Colonic mucosa (tissue), 4 donors: ENCODE results near the gene FMO1. TPM values are rescaled to one million over a fixed set of nuclear protein-coding genes. Genes with fewer than 3 reads are reported as not detected.

ENCODE experiments used
- DNase-seq: peaks from one replicate; pipeline ENCODE4 v3.0.0-alpha.2; 2020
- H3K27ac ChIP-seq: fragments of 200-600 bp; one replicate; pipeline ENCODE4 v1.8.0; 2021
- H3K27me3 ChIP-seq: fragments of 200-600 bp; one replicate; pipeline ENCODE4 v1.8.0; 2021
- H3K36me3 ChIP-seq: fragments of 200-600 bp; one replicate; pipeline ENCODE4 v1.8.0; 2021
- H3K4me1 ChIP-seq: fragments of 200-600 bp; one replicate; pipeline ENCODE4 v1.8.0; 2021; ENCODE audit warnings: mild to moderate bottlenecking
- H3K4me3 ChIP-seq: fragments of 200-600 bp; one replicate; pipeline ENCODE4 v1.8.0; 2021
- H3K9ac ChIP-seq, 2 donors: one replicate each; pipeline ENCODE4 v1.7.0; 2013; ENCODE audit warnings: control low read depth in 2 of 2, low read depth in 2 of 2, low read length in 2 of 2
- H3K9me3 ChIP-seq: fragments of 200-600 bp; one replicate; pipeline ENCODE4 v1.8.0; 2021
- CTCF ChIP-seq: fragments of 200-600 bp; IDR thresholded peaks from one replicate; pipeline ENCODE4 v1.8.0; 2022; ENCODE audit warnings: antibody characterized with exemption, mild to moderate bottlenecking
- intact Hi-C: fragments of 100-400 bp; cut with DNase I; formaldehyde crosslinking; loops from one replicate; pipeline ENCODE4 v1.14.1; 2022
- total RNA-seq, 2 donors: library from RNA; stranded (reverse); fragmentation: NEBNext Ultra II Directional in 1 of 2; extraction: Animal tissue kit (Norgen Biotek cat#: 25700) in 1 of 2; gene quantifications; one replicate each; pipeline ENCODE4 v1.2.1, GENCODE V29; 2021
- donor health status: healthy.
- donor health status: DM: no; HTN: no; CAD: no.
- donor health status: DM: no; HTN: no; CAD: no.

FMO1 gene
- total RNA-seq: not detected

- Histone ChIP-seq H3K36me3 (no peaks in the 10 kb centered on the region), H3K27me3 (no peaks in the 10 kb centered on the region), H3K4me1 (no peaks in the 10 kb centered on the region), H3K27ac (no peak within 1 kb of the TSS), H3K4me3 (no peak within 1 kb of the TSS), H3K9me3 (no peaks in the 10 kb centered on the region), H3K9ac (no peak within 1 kb of the TSS)
- DNase-seq: no peak
- intact Hi-C loops: loop anchor here (5.0 kb wide), 1 partner anchor 64 kb away; the partner anchor contains the start of gene FMO4
- no peak for TF ChIP-seq CTCF
These were observed at the start of gene FMO1 for GRCh38 chr1:171248302-171248701. FMO1 (plus strand) TSS chr1:171248494; CDS start chr1:171258088, 9,594 bp downstream.

DNA sequence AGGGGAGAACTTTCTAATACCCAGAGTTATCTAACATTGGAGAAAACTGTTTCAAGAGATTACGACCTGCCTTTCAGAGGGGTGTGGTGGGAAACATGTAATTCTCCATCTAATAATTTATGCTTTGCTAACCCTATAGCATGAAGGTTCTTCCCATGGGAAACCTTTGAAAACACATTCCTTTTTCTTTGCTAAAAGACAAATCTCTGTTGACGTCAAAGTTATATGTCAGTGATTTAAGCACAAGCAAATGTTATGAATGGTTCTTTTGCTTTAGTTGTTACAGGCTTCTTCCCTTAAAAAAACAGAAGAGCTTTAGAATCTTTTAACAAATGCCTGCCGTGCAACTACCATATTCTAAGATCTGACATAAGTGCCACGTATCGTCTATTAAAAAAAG, 44.0 kb upstream of the FMO1 start:
- DNase-seq: no peak
- no peak for TF ChIP-seq CTCF
- no peak overlapping the region for H3K4me3 ChIP-seq
- no peaks in the 10 kb centered on the region for H3K4me1 ChIP-seq
- H3K9me3 ChIP-seq: no peaks in the 10 kb centered on the region
- no peak overlapping the region for H3K27ac ChIP-seq
- H3K36me3 ChIP-seq: no peaks in the 10 kb centered on the region
- no peak overlapping the region for H3K9ac ChIP-seq
- intact Hi-C loops: no loop called here
- no peaks in the 10 kb centered on the region for H3K27me3 ChIP-seq

DNA sequence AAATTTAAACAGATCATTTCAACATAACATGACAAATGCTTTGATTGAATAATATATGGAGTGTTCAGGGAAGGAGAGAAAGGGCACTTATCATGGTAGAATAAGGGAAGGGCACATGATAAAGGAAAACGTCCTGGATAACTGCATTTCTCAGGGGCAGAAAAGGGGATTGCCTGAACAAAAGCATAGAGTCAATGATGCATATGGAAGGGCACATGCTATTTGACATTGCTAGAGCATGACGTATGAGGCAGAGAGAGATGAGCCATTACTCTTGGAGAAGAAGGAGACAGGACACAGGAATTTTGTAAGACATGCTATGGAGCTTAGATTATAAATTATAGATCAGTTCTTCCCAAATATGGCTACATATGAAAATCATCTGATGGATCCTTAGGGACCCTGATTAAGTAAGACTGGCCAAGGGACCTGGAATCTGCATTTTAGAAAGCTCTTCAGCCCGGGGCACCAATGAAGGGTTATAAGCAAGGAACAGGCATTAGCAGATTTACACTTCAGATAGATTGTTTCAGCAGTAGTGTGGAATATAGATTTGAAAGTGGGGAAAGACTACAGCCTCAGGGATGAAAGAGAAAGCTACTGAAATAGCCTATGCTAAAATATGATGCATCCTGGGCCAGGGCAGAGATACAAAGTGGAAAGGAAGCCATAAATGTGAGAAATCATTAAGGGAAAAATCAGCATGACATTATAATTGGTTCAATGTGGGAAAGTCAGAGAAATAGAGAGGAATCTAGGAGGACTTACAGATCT, 41.9 kb upstream of the FMO1 start:
- H3K36me3 ChIP-seq: no peaks in the 10 kb centered on the region
- no peak overlapping the region for H3K4me3 ChIP-seq
- no peaks in the 10 kb centered on the region for H3K9me3 ChIP-seq
- intact Hi-C loops: no loop called here
- no peak for DNase-seq
- no peak overlapping the region for H3K27ac ChIP-seq
- no peaks in the 10 kb centered on the region for H3K4me1 ChIP-seq
- no peaks in the 10 kb centered on the region for H3K27me3 ChIP-seq
- H3K9ac ChIP-seq: no peak overlapping the region
- TF ChIP-seq CTCF: no peak

DNA sequence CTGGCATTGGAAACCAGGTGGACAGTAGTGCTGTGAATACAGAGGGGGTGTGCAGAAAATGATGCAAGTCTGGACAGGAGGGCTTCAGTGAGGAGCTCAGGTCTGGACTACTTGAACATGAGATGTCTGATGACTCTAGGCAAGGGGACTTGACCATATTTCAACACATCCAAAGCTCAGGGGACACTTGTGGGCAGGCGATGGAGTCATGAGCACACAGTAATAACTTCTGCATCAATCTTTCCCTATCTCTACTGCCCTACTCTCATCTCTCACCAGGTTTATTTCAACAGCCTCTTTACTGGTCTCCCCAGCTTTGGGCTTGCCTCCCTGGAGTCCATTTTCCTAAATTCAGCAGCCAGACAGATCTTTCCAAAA, 41.3 kb upstream of the FMO1 start:
- intact Hi-C loops: no loop called here
- H3K27ac ChIP-seq: no peak overlapping the region

GRCh38 chr1:171207377-171207776, 40.9 kb upstream of the FMO1 start:
- no peaks in the 10 kb centered on the region for H3K27me3 ChIP-seq
- H3K36me3 ChIP-seq: no peaks in the 10 kb centered on the region
- H3K9me3 ChIP-seq: no peaks in the 10 kb centered on the region
- H3K9ac ChIP-seq: no peak overlapping the region
- H3K4me1 ChIP-seq: no peaks in the 10 kb centered on the region
- intact Hi-C loops: no loop called here
- H3K4me3 ChIP-seq: no peak overlapping the region
- no peak for TF ChIP-seq CTCF
- H3K27ac ChIP-seq: no peak overlapping the region
- no peak for DNase-seq

More for the DNA sequence above, 41.3 kb upstream of the FMO1 start:
- Histone ChIP-seq H3K4me1 (no peaks in the 10 kb centered on the region), H3K4me3 (no peak overlapping the region), H3K36me3 (no peaks in the 10 kb centered on the region), H3K27me3 (no peaks in the 10 kb centered on the region), H3K9ac (no peak overlapping the region), H3K9me3 (no peaks in the 10 kb centered on the region)
- DNase-seq: no peak
- no peak for TF ChIP-seq CTCF
